Retinal pigment epithelial cell (primary cell): ENCODE data around the gene UBE2L3.
"Not testable (repeated sequence)": the region's sequence is repeated elsewhere in the genome, so short reads cannot be mapped to it uniquely, and the experiment has no call there.

ENCODE experiments used
- DNase-seq: peaks from one replicate; pipeline ENCODE4 v3.0.0-alpha.2; 2010; ENCODE audit warnings: low read depth
- H3K4me3 ChIP-seq: 2 replicates; pipeline ENCODE4 v1.5.1; 2011; ENCODE audit warnings: mild to moderate bottlenecking, low read length, control low read depth, moderate library complexity
- TF ChIP-seq, protein P1 (sequence below): conservative IDR thresholded peaks from 2 replicates; pipeline ENCODE4 v1.5.1; 2011; ENCODE audit warnings: low read depth, low read length, control low read depth, inconsistent platforms

Gene UBE2L3

GRCh38 chr22:21573293-21573734 lies 5.8 kb downstream of the UBE2L3 start:
- no peak overlapping the region for H3K4me3 ChIP-seq
- TF ChIP-seq, protein P1, sequence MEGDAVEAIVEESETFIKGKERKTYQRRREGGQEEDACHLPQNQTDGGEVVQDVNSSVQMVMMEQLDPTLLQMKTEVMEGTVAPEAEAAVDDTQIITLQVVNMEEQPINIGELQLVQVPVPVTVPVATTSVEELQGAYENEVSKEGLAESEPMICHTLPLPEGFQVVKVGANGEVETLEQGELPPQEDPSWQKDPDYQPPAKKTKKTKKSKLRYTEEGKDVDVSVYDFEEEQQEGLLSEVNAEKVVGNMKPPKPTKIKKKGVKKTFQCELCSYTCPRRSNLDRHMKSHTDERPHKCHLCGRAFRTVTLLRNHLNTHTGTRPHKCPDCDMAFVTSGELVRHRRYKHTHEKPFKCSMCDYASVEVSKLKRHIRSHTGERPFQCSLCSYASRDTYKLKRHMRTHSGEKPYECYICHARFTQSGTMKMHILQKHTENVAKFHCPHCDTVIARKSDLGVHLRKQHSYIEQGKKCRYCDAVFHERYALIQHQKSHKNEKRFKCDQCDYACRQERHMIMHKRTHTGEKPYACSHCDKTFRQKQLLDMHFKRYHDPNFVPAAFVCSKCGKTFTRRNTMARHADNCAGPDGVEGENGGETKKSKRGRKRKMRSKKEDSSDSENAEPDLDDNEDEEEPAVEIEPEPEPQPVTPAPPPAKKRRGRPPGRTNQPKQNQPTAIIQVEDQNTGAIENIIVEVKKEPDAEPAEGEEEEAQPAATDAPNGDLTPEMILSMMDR = no peak
- DNase-seq = no peak

- TF ChIP-seq, protein P1 = no peak
- no peak overlapping the region for H3K4me3 ChIP-seq
- no peak for DNase-seq
Measured at GRCh38 chr22:21573750-21574494, 6.4 kb downstream of the UBE2L3 start.

DNA sequence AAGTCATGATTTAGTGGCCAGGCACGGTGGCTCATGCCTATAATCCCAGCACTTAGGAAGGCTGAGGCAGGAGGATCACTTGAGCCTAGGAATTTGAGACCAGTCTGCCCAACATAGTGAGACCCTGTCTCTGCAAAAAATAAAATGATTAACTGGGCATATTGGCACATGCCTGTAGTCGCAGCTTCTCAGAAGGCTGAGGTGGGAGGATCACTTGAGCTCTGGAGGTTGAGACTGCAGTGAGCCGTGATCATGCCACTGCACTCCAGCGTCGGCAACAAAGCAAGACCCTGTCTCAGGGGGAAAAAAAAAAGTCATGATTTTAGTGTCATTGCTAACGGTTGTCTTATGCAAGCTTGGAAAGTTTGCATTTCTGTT lies 11.9 kb downstream of the UBE2L3 start:
- TF ChIP-seq, protein P1 = no peak
- no peak for DNase-seq
- H3K4me3 ChIP-seq = no peak overlapping the region

- H3K4me3 ChIP-seq, DNase-seq: not testable (repeated sequence)
Measured at GRCh38 chr22:21580623-21581007, 13.1 kb downstream of the UBE2L3 start.

GRCh38 chr22:21581009-21581713 lies 13.6 kb downstream of the UBE2L3 start:
- DNase-seq, H3K4me3 ChIP-seq: not testable (repeated sequence)

DNA sequence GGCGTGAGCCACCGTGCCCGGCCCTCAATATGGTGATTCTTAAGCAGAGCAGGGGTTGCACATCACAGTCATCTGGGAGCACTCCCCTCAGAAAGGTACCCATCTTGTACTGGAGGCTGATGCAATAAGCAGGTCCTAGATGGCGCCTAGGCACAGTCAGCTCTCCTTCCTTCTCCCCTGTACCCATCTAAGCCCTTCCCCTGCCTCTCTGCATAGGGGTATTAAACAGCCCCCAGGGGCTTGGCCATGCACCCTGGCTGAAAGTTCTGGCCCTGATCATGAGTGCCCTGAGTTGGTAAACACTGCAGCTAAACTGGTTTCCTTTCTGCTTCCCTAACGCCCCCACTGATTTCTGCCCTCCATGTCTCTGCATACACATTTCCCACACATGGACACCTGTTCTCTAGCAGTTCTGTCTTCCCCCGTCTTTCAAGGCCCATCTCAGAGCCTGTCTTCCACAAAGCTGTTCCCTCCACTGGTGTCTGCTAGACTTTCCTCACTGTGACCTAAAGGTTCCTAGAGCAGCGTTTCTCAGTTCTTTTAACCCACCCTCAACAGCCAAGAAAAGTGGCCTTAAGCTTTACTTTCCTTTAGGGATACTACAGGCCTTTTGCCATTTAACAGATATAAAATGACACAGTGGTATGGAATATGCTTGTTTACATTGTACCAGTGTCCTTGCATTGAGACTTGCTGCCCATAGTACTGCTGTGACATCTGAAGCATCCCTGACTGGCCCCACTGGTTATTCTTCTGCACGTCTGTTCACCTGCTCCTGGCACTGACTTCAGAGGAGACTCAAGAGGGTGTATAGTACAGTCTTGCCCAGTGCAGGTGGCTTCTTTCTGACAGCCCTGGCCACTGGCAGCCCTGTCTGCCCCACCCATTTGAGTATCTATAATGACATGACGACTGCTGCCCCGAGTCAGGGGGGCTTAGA lies 15.6 kb downstream of the UBE2L3 start:
- TF ChIP-seq, protein P1 = no peak
- DNase-seq = no peak

GRCh38 chr22:21585389-21585788 lies 17.9 kb downstream of the UBE2L3 start:
- no peak overlapping the region for H3K4me3 ChIP-seq
- no peak for DNase-seq
- TF ChIP-seq, protein P1 = no peak

More for the DNA sequence above, 15.6 kb downstream of the UBE2L3 start:
- no peak overlapping the region for H3K4me3 ChIP-seq
